Hepatocyte (in vitro differentiated cells): ENCODE measurements around the gene C5orf63.

Experiments
- CTCF ChIP-seq: fragments of 200-600 bp; sonication (generic); IDR thresholded peaks from 2 replicates; pipeline ENCODE4 v1.5.1; 2016; ENCODE audit warnings: antibody characterized with exemption, mild to moderate bottlenecking; ENCODE audit not compliant: poor library complexity
- EZH2 ChIP-seq: fragments of 200-600 bp; sonication (generic); IDR thresholded peaks from 2 replicates; pipeline ENCODE4 v1.6.1; 2016; ENCODE audit warnings: antibody characterized with exemption, mild to moderate bottlenecking, borderline replicate concordance
- EZH2phosphoT487 ChIP-seq: fragments of 200-600 bp; sonication (generic); IDR thresholded peaks from one replicate; pipeline ENCODE4 v1.6.1; 2018; ENCODE audit warnings: antibody characterized with exemption, mild to moderate bottlenecking, low read depth, moderate library complexity; ENCODE audit not compliant: unreplicated experiment, severe bottlenecking

DNA sequence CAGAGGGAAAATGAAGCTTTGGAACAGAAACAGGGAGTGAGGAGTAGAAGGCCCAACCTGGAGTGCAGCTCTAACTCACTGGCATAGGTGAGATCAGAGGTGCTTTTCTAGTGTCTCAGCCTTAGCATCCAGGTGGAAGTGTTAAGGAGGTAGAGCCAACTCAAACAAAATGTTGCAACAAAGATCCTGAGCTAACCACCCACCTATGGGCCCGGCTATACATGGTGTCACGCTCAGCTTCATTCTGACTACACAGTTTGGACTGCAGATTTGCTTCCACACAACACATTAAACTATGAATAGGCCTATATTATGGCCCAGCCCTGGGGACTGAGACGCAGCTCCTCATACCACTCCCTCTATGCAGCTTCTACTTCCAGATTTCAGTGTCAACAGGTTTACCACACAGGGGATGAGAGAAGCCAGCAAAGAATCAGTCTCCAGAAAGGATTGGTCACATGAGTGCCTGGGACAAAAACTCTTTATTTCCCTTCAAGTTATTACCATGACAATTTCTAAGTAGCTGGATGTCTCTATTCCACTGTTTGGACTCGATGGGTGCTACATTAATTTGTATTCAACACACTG lies 9.0 kb downstream of the C5orf63 start:
- TF ChIP-seq CTCF (no peak), EZH2 (no peak), EZH2phosphoT487 (no peak)
